Liver (tissue), 9 donors: ENCODE data around the gene STN1. TPM values are rescaled to one million over a fixed set of nuclear protein-coding genes. Genes with fewer than 3 reads are reported as not detected.

Experiments used
- DNase-seq: peaks from one replicate; pipeline ENCODE4 v3.0.0-alpha.2; 2017; ENCODE audit warnings: low spot score
- H3K27ac ChIP-seq, 2 donors: one replicate each; pipeline ENCODE4 v1.7.0; 2013; ENCODE audit warnings: inconsistent platforms in 2 of 2, low read length in 2 of 2, control low read depth in 1 of 2, low read depth in 1 of 2, mild to moderate bottlenecking in 1 of 2
- H3K27me3 ChIP-seq, 4 donors: one replicate each; pipeline versions ENCODE4 v1.6.1 to v1.7.0; 2013; ENCODE audit warnings: low read length in 3 of 4, inconsistent platforms in 1 of 4, mild to moderate bottlenecking in 1 of 4, moderate library complexity in 1 of 4; ENCODE audit not compliant: control insufficient read depth in 4 of 4, insufficient read depth in 4 of 4
- H3K36me3 ChIP-seq, 4 donors: one replicate each; pipeline versions ENCODE4 v1.6.1 to v1.7.0; 2013; ENCODE audit warnings: low read length in 3 of 4, mild to moderate bottlenecking in 3 of 4, low read depth in 1 of 4, moderate library complexity in 1 of 4; ENCODE audit not compliant: control insufficient read depth in 4 of 4, insufficient read depth in 3 of 4
- H3K4me1 ChIP-seq, 4 donors: one replicate each; pipeline versions ENCODE4 v1.6.1 to v1.7.0; 2013; ENCODE audit warnings: low read length in 3 of 4, mild to moderate bottlenecking in 3 of 4, moderate library complexity in 1 of 4; ENCODE audit not compliant: control insufficient read depth in 4 of 4, insufficient read depth in 4 of 4
- H3K4me3 ChIP-seq, 3 donors: one replicate each; pipeline versions ENCODE4 v1.6.1 to v1.7.0; 2013; ENCODE audit warnings: low read length in 3 of 3, control low read depth in 1 of 3, low read depth in 1 of 3, mild to moderate bottlenecking in 1 of 3
- H3K9ac ChIP-seq, 2 donors: one replicate each; pipeline ENCODE4 v1.7.0; 2013; ENCODE audit warnings: low read length in 2 of 2, mild to moderate bottlenecking in 2 of 2, moderate library complexity in 2 of 2, control low read depth in 1 of 2, low read depth in 1 of 2
- H3K9me3 ChIP-seq, 4 donors: one replicate each; pipeline versions ENCODE4 v1.6.1 to v1.7.0; 2013; ENCODE audit warnings: low read length in 3 of 4; ENCODE audit not compliant: control insufficient read depth in 4 of 4
- CTCF ChIP-seq: fragments of 150-350 bp; IDR thresholded peaks from 2 replicates; pipeline ENCODE4 v1.5.1; 2017; ENCODE audit warnings: improper control_type of control experiment, low read depth, low read length; ENCODE audit not compliant: missing input control
- EGR1 ChIP-seq, 2 donors: IDR thresholded peaks; 2 replicates each; pipeline ENCODE4 v1.6.1; 2016 to 2018; ENCODE audit warnings: antibody characterized with exemption in 2 of 2, low read depth in 2 of 2
- FOXA1 ChIP-seq: IDR thresholded peaks from 2 replicates; pipeline ENCODE4 v1.6.1; 2016; ENCODE audit warnings: antibody characterized with exemption
- FOXA2 ChIP-seq: IDR thresholded peaks from 2 replicates; pipeline ENCODE4 v1.6.1; 2016; ENCODE audit warnings: antibody characterized with exemption
- GABPA ChIP-seq, 2 donors: IDR thresholded peaks in 1 of 2; conservative IDR thresholded peaks in 1 of 2; 2 replicates each; pipeline ENCODE4 v1.6.1; 2016; ENCODE audit warnings: antibody characterized with exemption in 2 of 2, mild to moderate bottlenecking in 1 of 2, moderate library complexity in 1 of 2
- HNF4A ChIP-seq, 2 donors: conservative IDR thresholded peaks; 2 replicates each; pipeline ENCODE4 v1.6.1; 2016; ENCODE audit warnings: antibody characterized with exemption in 2 of 2, mild to moderate bottlenecking in 2 of 2
- HNF4G ChIP-seq: IDR thresholded peaks from 2 replicates; pipeline ENCODE4 v1.6.1; 2016; ENCODE audit warnings: antibody characterized with exemption
- JUND ChIP-seq, 2 donors: IDR thresholded peaks; 2 replicates each; pipeline ENCODE4 v1.6.1; 2016; ENCODE audit warnings: antibody characterized with exemption in 2 of 2
- MAX ChIP-seq: IDR thresholded peaks from 2 replicates; pipeline ENCODE4 v1.6.1; 2016; ENCODE audit warnings: antibody characterized with exemption
- NR2F2 ChIP-seq: IDR thresholded peaks from 2 replicates; pipeline ENCODE4 v1.6.1; 2016; ENCODE audit warnings: antibody characterized with exemption
- RAD21 ChIP-seq, 2 donors: IDR thresholded peaks; 2 replicates each; pipeline ENCODE4 v1.6.1; 2016; ENCODE audit warnings: antibody characterized with exemption in 2 of 2, mild to moderate bottlenecking in 2 of 2
- REST ChIP-seq: IDR thresholded peaks from 2 replicates; pipeline ENCODE4 v1.6.1; 2016; ENCODE audit warnings: antibody characterized with exemption, mild to moderate bottlenecking
- RXRA ChIP-seq, 2 donors: IDR thresholded peaks; 2 replicates each; pipeline ENCODE4 v1.6.1; 2017 to 2018; ENCODE audit warnings: antibody characterized with exemption in 2 of 2, mild to moderate bottlenecking in 1 of 2
- SP1 ChIP-seq: IDR thresholded peaks from 2 replicates; pipeline ENCODE4 v1.6.1; 2018; ENCODE audit warnings: antibody characterized with exemption, mild to moderate bottlenecking
- TAF1 ChIP-seq: conservative IDR thresholded peaks from 2 replicates; pipeline ENCODE4 v1.6.1; 2016; ENCODE audit warnings: antibody characterized with exemption, mild to moderate bottlenecking
- YY1 ChIP-seq: IDR thresholded peaks from 2 replicates; pipeline ENCODE4 v1.6.1; 2016; ENCODE audit warnings: antibody characterized with exemption, mild to moderate bottlenecking
- ZBTB33 ChIP-seq: IDR thresholded peaks from 2 replicates; pipeline ENCODE4 v1.6.1; 2016; ENCODE audit warnings: antibody characterized with exemption
- WGBS: extraction: QIAGEN DNeasy Blood & Tissue Kit; methylation state at CpG from one replicate; pipeline ENCODE4 v1.1.7; 2013; 5-methylcytosine and 5-hydroxymethylcytosine counted together
- polyA plus RNA-seq, 2 donors: library from polyadenylated mRNA; stranded (reverse) in 1 of 2; unstranded in 1 of 2; fragments of 200-250 nt in 1 of 2; fragments of >200 nt in 1 of 2; fragmentation: Nextera tagmentation in 1 of 2; extraction: Ambion mirVana in 1 of 2; gene quantifications; one replicate each; pipeline versions ENCODE4 v1.2.1 to v1.2.3, GENCODE V29; 2013 to 2015
- total RNA-seq, 2 donors: library from RNA; depleted of rRNA; stranded (reverse); fragments of >200 nt; gene quantifications; one replicate each; pipeline ENCODE4 v1.2.3, GENCODE V29; 2014
- TF ChIP-seq, protein P1 (sequence below): IDR thresholded peaks from 2 replicates; pipeline ENCODE4 v1.6.1; 2016; ENCODE audit warnings: antibody characterized with exemption
- donor health status: healthy.
- donor health status: healthy.
- donor health status: healthy.
- donor health status: healthy.
- donor health status: healthy.

Gene STN1
- total and polyA plus RNA-seq, 4 donors = 6.9 to 12.9 (median 8.0) TPM

GRCh38 chr10:103932971-103933370, 15.0 kb upstream of the STN1 start:
- DNase-seq = no peak
- H3K4me1 ChIP-seq = no peaks in the 10 kb centered on the region
- H3K9ac ChIP-seq = no peak overlapping the region
- no peaks in the 10 kb centered on the region for H3K9me3 ChIP-seq
- H3K36me3 ChIP-seq = no peaks in the 10 kb centered on the region
- 84% methylated on average over 3 of the region's 3 CpGs for WGBS
- H3K27ac ChIP-seq = no peak overlapping the region
- no peak for TF ChIP-seq RAD21 (IDR thresholded peaks at IDR 0.05)
- no peak for TF ChIP-seq NR2F2
- TF ChIP-seq YY1 = no peak
- TF ChIP-seq CTCF = no peak
- no peak for TF ChIP-seq JUND (IDR thresholded peaks at IDR 0.05)
- TF ChIP-seq MAX = no peak
- TF ChIP-seq, protein P1, sequence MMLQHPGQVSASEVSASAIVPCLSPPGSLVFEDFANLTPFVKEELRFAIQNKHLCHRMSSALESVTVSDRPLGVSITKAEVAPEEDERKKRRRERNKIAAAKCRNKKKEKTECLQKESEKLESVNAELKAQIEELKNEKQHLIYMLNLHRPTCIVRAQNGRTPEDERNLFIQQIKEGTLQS = no peak
- H3K27me3 ChIP-seq = no peaks in the 10 kb centered on the region
- no peak overlapping the region for H3K4me3 ChIP-seq

DNA sequence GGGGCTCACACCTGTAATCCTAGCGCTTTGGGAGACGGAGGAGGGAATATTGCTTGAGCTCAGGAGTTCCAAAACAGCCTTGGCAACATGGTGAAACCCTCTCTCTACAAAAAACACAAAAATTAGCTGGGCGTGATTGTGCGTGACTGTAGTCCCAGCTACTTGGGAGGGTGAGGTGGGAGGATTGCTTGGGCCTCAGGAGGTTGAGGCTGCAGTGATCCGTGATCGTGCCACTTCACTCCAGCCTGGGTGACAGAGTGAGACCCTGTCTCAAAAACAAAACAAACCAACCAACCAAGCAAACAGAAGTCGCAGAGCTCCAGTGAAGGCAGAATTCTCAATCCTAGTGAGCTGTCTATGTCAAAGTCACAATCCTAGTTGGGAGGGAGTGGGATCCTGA, 14.3 kb upstream of the STN1 start:
- no peak overlapping the region for H3K9ac ChIP-seq
- no peaks in the 10 kb centered on the region for H3K9me3 ChIP-seq
- no peaks in the 10 kb centered on the region for H3K36me3 ChIP-seq
- TF ChIP-seq SP1 (no peak), HNF4A (conservative IDR thresholded peaks at IDR 0.05) (no peak), MAX (no peak), NR2F2 (no peak), EGR1 (IDR thresholded peaks at IDR 0.05; ENCODE audit: low read depth in 2 of 2) (no peak), REST (no peak), FOXA2 (no peak), CTCF (no peak), YY1 (no peak), GABPA (IDR thresholded peaks at IDR 0.05 in 1 of 2, conservative IDR thresholded peaks at IDR 0.05 in 1 of 2) (no peak), RXRA (IDR thresholded peaks at IDR 0.05) (no peak), RAD21 (IDR thresholded peaks at IDR 0.05) (no peak), FOXA1 (no peak), ZBTB33 (no peak), JUND (IDR thresholded peaks at IDR 0.05) (no peak), HNF4G (no peak), TAF1 (no peak)
- TF ChIP-seq, protein P1 = no peak
- no peak overlapping the region for H3K4me3 ChIP-seq
- DNase-seq = no peak
- no peaks in the 10 kb centered on the region for H3K27me3 ChIP-seq
- no peaks in the 10 kb centered on the region for H3K4me1 ChIP-seq
- WGBS = 97% methylated on average over 7 of the region's 7 CpGs
- no peak overlapping the region for H3K27ac ChIP-seq
